ENCODE results near the gene DCHS2.

The DCHS2 gene

GRCh38 chr4:154516318-154517029 lies 24.9 kb upstream of the DCHS2 start:
- Histone ChIP-seq H3K4me3 (ENCODE audit: severe bottlenecking) (no peak overlapping the region), H3K9me3 (ENCODE audit: severe bottlenecking) (no peaks in the 10 kb centered on the region), H3K4me1 (ENCODE audit: insufficient read depth, poor library complexity, severe bottlenecking) (no peaks in the 10 kb centered on the region), H3K36me3 (ENCODE audit: low read depth) (no peaks in the 10 kb centered on the region), H3K27ac (ENCODE audit: poor library complexity, severe bottlenecking) (no peak overlapping the region), H3K27me3 (ENCODE audit: insufficient read depth, poor library complexity, severe bottlenecking) (no peaks in the 10 kb centered on the region)
- ATAC-seq (ENCODE audit: low read depth), result no peak
- DNase-seq (ENCODE audit: low spot score), result no peak
- TF ChIP-seq, protein P1, sequence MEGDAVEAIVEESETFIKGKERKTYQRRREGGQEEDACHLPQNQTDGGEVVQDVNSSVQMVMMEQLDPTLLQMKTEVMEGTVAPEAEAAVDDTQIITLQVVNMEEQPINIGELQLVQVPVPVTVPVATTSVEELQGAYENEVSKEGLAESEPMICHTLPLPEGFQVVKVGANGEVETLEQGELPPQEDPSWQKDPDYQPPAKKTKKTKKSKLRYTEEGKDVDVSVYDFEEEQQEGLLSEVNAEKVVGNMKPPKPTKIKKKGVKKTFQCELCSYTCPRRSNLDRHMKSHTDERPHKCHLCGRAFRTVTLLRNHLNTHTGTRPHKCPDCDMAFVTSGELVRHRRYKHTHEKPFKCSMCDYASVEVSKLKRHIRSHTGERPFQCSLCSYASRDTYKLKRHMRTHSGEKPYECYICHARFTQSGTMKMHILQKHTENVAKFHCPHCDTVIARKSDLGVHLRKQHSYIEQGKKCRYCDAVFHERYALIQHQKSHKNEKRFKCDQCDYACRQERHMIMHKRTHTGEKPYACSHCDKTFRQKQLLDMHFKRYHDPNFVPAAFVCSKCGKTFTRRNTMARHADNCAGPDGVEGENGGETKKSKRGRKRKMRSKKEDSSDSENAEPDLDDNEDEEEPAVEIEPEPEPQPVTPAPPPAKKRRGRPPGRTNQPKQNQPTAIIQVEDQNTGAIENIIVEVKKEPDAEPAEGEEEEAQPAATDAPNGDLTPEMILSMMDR (IDR thresholded peaks at IDR 0.05; ENCODE audit: poor library complexity, severe bottlenecking), result no peak

DNA sequence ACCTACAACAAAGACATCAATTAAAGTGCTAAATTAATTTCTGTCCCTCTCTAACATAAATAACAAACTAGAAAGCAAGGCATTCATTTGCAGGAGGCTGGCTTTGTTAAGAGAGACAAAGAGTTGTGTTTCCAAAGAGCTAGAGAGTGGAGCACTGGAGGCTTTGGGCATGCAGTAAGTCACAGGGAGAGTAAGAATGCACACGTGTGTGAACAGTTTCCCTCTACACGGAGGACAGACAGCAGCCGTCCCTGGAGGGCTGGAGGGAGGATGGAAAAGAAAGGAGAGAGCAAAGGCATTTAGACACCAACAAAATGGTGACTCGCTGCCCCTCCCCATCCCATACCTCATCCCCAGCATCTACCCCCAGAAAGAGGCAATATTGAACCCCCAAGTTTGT lies 20.4 kb upstream of the DCHS2 start:
- DNase-seq (ENCODE audit: low spot score) (no peak), ATAC-seq (ENCODE audit: low read depth) (no peak)
- no peak overlapping the region for H3K4me3 ChIP-seq (ENCODE audit: severe bottlenecking)
- no peaks in the 10 kb centered on the region for H3K9me3 ChIP-seq (ENCODE audit: severe bottlenecking)
- no peaks in the 10 kb centered on the region for H3K36me3 ChIP-seq (ENCODE audit: low read depth)
- H3K27ac ChIP-seq (ENCODE audit: poor library complexity, severe bottlenecking), result no peak overlapping the region
- TF ChIP-seq, protein P1 (IDR thresholded peaks at IDR 0.05; ENCODE audit: poor library complexity, severe bottlenecking), result no peak
- H3K4me1 ChIP-seq (ENCODE audit: insufficient read depth, poor library complexity, severe bottlenecking), result peaks cover 6% of the 10 kb centered on the region
- no peaks in the 10 kb centered on the region for H3K27me3 ChIP-seq (ENCODE audit: insufficient read depth, poor library complexity, severe bottlenecking)

GRCh38 chr4:154511548-154511947 lies 19.9 kb upstream of the DCHS2 start:
- Histone ChIP-seq H3K36me3 (ENCODE audit: low read depth) (no peaks in the 10 kb centered on the region), H3K4me3 (ENCODE audit: severe bottlenecking) (no peak overlapping the region), H3K9me3 (ENCODE audit: severe bottlenecking) (no peaks in the 10 kb centered on the region), H3K27me3 (ENCODE audit: insufficient read depth, poor library complexity, severe bottlenecking) (no peaks in the 10 kb centered on the region), H3K27ac (ENCODE audit: poor library complexity, severe bottlenecking) (no peak overlapping the region), H3K4me1 (ENCODE audit: insufficient read depth, poor library complexity, severe bottlenecking) (peaks cover 10% of the 10 kb centered on the region)
- no peak for DNase-seq (ENCODE audit: low spot score)
- ATAC-seq (ENCODE audit: low read depth), result no peak
- TF ChIP-seq, protein P1 (IDR thresholded peaks at IDR 0.05; ENCODE audit: poor library complexity, severe bottlenecking), result no peak

DNA sequence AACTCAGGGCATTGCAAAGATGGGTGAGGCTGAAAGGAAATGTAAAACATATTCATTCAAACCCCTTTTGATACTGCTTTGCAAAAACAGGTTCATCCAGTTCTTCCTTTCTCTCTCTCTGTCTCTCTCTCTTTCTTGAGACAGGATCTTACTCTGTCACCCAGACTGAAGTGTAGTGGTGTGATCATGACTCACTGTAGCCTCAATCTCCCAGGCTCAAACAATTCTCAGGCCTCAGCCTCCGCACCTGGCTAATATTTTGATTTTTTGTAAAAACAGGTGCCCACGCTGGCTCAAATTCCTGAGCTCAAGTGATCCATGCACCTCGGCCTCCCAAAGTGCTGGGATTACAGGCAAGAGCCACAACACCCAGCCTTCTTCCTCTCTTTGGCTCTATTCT lies 15.6 kb upstream of the DCHS2 start:
- Histone ChIP-seq H3K27me3 (ENCODE audit: insufficient read depth, poor library complexity, severe bottlenecking) (no peaks in the 10 kb centered on the region), H3K4me3 (ENCODE audit: severe bottlenecking) (no peak overlapping the region), H3K9me3 (ENCODE audit: severe bottlenecking) (no peaks in the 10 kb centered on the region), H3K36me3 (ENCODE audit: low read depth) (no peaks in the 10 kb centered on the region), H3K27ac (ENCODE audit: poor library complexity, severe bottlenecking) (no peak overlapping the region), H3K4me1 (ENCODE audit: insufficient read depth, poor library complexity, severe bottlenecking) (peaks cover 11% of the 10 kb centered on the region)
- TF ChIP-seq, protein P1 (IDR thresholded peaks at IDR 0.05; ENCODE audit: poor library complexity, severe bottlenecking), result no peak
- DNase-seq (ENCODE audit: low spot score) (no peak), ATAC-seq (ENCODE audit: low read depth) (peak; percentile 71)

GRCh38 chr4:154506253-154506652 lies 14.7 kb upstream of the DCHS2 start:
- Histone ChIP-seq H3K9me3 (ENCODE audit: severe bottlenecking) (no peaks in the 10 kb centered on the region), H3K4me3 (ENCODE audit: severe bottlenecking) (no peak overlapping the region), H3K4me1 (ENCODE audit: insufficient read depth, poor library complexity, severe bottlenecking) (peaks cover 11% of the 10 kb centered on the region), H3K27me3 (ENCODE audit: insufficient read depth, poor library complexity, severe bottlenecking) (peaks cover 8% of the 10 kb centered on the region), H3K27ac (ENCODE audit: poor library complexity, severe bottlenecking) (no peak overlapping the region), H3K36me3 (ENCODE audit: low read depth) (no peaks in the 10 kb centered on the region)
- TF ChIP-seq, protein P1 (IDR thresholded peaks at IDR 0.05; ENCODE audit: poor library complexity, severe bottlenecking), result peak; percentile 65
- DNase-seq (ENCODE audit: low spot score) (no peak), ATAC-seq (ENCODE audit: low read depth) (peak; percentile 41; the same call in 1 of the 3 replicates)

All from RWPE2 (cell line).